ENCODE measurements around the gene HUNK. TPM values are rescaled to one million over a fixed set of nuclear protein-coding genes. Genes with fewer than 3 reads are reported as not detected.

The HUNK gene
- total RNA-seq, 1 donor from 2014 or later: 3.1 TPM

GRCh38 chr21:31967334-31967733, 94.5 kb downstream of the HUNK start:
- DNase-seq (ENCODE audit: low read depth): no peak
- no peaks in the 10 kb centered on the region for H3K27me3 ChIP-seq (ENCODE audit: control insufficient read depth, insufficient read depth, low read length)
- no peaks in the 10 kb centered on the region for H3K36me3 ChIP-seq (ENCODE audit: control insufficient read depth, insufficient read depth, low read length)
- H3K4me3 ChIP-seq (ENCODE audit: low read depth, low read length): no peak overlapping the region
- no peak for TF ChIP-seq CTCF (IDR thresholded peaks at IDR 0.05; ENCODE audit: insufficient read depth, low read length, poor library complexity, severe bottlenecking)

DNA sequence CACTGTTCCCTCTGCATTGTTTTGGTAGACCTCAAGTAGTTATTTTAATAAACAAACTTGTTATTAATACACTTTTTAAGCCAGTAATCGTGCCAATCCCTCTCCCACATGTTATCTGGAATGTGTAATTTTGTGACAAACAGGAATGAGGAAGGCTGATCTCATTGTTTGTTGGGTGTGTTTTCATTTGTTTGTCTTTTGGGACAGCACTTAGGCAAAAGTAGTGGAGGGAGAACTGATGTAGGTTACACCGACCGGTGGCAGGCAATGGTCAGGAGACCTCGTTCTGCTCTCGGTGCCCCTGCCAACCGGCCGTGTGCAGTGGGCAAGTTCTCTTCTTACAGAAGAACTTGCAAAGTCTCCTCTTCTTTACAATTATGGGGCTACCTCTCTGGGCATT, 99.8 kb downstream of the HUNK start:
- no peak for DNase-seq (ENCODE audit: low read depth)
- Histone ChIP-seq H3K36me3 (ENCODE audit: control insufficient read depth, insufficient read depth, low read length) (no peaks in the 10 kb centered on the region), H3K27me3 (ENCODE audit: control insufficient read depth, insufficient read depth, low read length) (no peaks in the 10 kb centered on the region), H3K4me3 (ENCODE audit: low read depth, low read length) (no peak overlapping the region)
- no peak for TF ChIP-seq CTCF (IDR thresholded peaks at IDR 0.05; ENCODE audit: insufficient read depth, low read length, poor library complexity, severe bottlenecking)

- no peak overlapping the region for H3K4me3 ChIP-seq (ENCODE audit: low read depth, low read length)
- H3K27me3 ChIP-seq (ENCODE audit: control insufficient read depth, insufficient read depth, low read length): no peaks in the 10 kb centered on the region
- no peak for TF ChIP-seq CTCF (IDR thresholded peaks at IDR 0.05; ENCODE audit: insufficient read depth, low read length, poor library complexity, severe bottlenecking)
- DNase-seq (ENCODE audit: low read depth): no peak
- no peaks in the 10 kb centered on the region for H3K36me3 ChIP-seq (ENCODE audit: control insufficient read depth, insufficient read depth, low read length)
Measured at GRCh38 chr21:31973402-31973944, 100.7 kb downstream of the HUNK start.

DNA sequence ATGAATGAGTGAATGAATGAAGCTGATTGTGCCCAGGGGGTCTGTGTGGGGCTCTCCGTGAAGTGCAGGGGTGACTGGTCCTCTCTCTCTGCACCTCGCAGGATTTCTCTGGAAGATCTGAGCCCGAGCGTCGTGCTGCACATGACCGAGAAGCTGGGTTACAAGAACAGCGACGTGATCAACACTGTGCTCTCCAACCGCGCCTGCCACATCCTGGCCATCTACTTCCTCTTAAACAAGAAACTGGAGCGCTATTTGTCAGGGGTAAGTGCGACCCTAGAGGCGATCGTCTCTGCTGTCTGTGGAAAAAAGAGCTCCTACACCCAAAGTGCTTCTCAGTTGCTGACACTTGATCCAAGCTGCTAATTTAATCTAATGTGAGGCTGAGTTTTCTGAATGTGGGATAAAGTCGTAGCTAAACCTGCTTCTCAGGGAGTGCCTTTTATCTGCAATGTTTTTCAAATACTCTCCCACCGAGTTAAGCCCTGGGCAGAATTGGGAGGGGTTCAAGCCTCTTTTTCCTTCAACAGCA, 101.7 kb downstream of the HUNK start:
- no peak for DNase-seq (ENCODE audit: low read depth)
- no peak for TF ChIP-seq CTCF (IDR thresholded peaks at IDR 0.05; ENCODE audit: insufficient read depth, low read length, poor library complexity, severe bottlenecking)
- Histone ChIP-seq H3K4me3 (ENCODE audit: low read depth, low read length) (no peak overlapping the region), H3K36me3 (ENCODE audit: control insufficient read depth, insufficient read depth, low read length) (no peaks in the 10 kb centered on the region), H3K27me3 (ENCODE audit: control insufficient read depth, insufficient read depth, low read length) (no peaks in the 10 kb centered on the region)

DNA sequence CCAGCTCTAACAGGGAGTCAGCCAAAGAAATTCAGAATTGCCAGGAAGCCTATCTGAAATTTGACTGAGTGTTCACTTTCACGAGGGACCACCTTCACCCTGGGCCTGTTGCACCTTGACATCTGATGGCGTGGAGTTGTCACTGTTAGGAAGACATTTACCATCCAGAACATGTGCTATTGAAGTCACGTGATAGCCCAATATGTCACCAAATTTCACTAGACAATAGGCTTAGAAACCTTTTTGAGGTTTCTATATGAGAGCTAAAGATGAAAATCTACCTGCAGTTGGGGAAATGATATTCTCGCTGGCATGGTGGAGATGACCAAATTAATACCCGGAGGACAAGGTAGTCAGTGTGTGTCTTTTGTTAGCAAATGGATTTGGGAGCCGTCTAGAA, 102.7 kb downstream of the HUNK start:
- no peak for TF ChIP-seq CTCF (IDR thresholded peaks at IDR 0.05; ENCODE audit: insufficient read depth, low read length, poor library complexity, severe bottlenecking)
- no peak for DNase-seq (ENCODE audit: low read depth)
- Histone ChIP-seq H3K36me3 (ENCODE audit: control insufficient read depth, insufficient read depth, low read length) (no peaks in the 10 kb centered on the region), H3K27me3 (ENCODE audit: control insufficient read depth, insufficient read depth, low read length) (no peaks in the 10 kb centered on the region), H3K4me3 (ENCODE audit: low read depth, low read length) (no peak overlapping the region)

GRCh38 chr21:31977816-31978215, 105.0 kb downstream of the HUNK start:
- DNase-seq (ENCODE audit: low read depth): no peak
- H3K36me3 ChIP-seq (ENCODE audit: control insufficient read depth, insufficient read depth, low read length): no peaks in the 10 kb centered on the region
- TF ChIP-seq CTCF (IDR thresholded peaks at IDR 0.05; ENCODE audit: insufficient read depth, low read length, poor library complexity, severe bottlenecking): no peak
- H3K27me3 ChIP-seq (ENCODE audit: control insufficient read depth, insufficient read depth, low read length): no peaks in the 10 kb centered on the region
- no peak overlapping the region for H3K4me3 ChIP-seq (ENCODE audit: low read depth, low read length)
